AG09309 (cell line): ENCODE data around the gene LSG1.

Experiments used
- DNase-seq: peaks from one replicate; pipeline ENCODE4 v3.0.0-alpha.2; 2010; ENCODE audit warnings: low read depth
- H3K4me3 ChIP-seq: 2 replicates; pipeline ENCODE4 v1.5.1; 2011; ENCODE audit warnings: mild to moderate bottlenecking, low read depth, low read length, moderate library complexity; ENCODE audit not compliant: control insufficient read depth
- CTCF ChIP-seq: IDR thresholded peaks from 2 replicates; pipeline ENCODE4 v1.5.1; 2011; ENCODE audit warnings: mild to moderate bottlenecking, low read depth, low read length, inconsistent platforms; ENCODE audit not compliant: insufficient read depth, control insufficient read depth; ENCODE audit errors: missing control alignments

LSG1 gene

GRCh38 chr3:194617143-194617671 is 54.8 kb downstream of the LSG1 start:
- DNase-seq: no peak
- H3K4me3 ChIP-seq: no peak overlapping the region
- no peak for TF ChIP-seq CTCF

- no peak for TF ChIP-seq CTCF
- H3K4me3 ChIP-seq: no peak overlapping the region
- DNase-seq: no peak
These were observed 56.8 kb downstream of the LSG1 start for GRCh38 chr3:194615226-194615625.

- H3K4me3 ChIP-seq: no peak overlapping the region
- TF ChIP-seq CTCF: no peak
- DNase-seq: no peak
These were observed 59.8 kb downstream of the LSG1 start for GRCh38 chr3:194612221-194612620.

GRCh38 chr3:194610689-194611088 is 61.3 kb downstream of the LSG1 start:
- DNase-seq: no peak
- no peak overlapping the region for H3K4me3 ChIP-seq
- TF ChIP-seq CTCF: no peak

- TF ChIP-seq CTCF: no peak
- DNase-seq: no peak
- no peak overlapping the region for H3K4me3 ChIP-seq
These were observed 62.4 kb downstream of the LSG1 start for GRCh38 chr3:194609601-194610000.

GRCh38 chr3:194608981-194609380 is 63.0 kb downstream of the LSG1 start:
- no peak for TF ChIP-seq CTCF
- no peak for DNase-seq
- H3K4me3 ChIP-seq: no peak overlapping the region

GRCh38 chr3:194607592-194608389 is 64.2 kb downstream of the LSG1 start:
- no peak overlapping the region for H3K4me3 ChIP-seq
- TF ChIP-seq CTCF: no peak
- no peak for DNase-seq
